Dendritic cell treated with granulocyte-macrophage colony-stimulating factor and Interleukin-4, amounts not matched to agents 40 ng/mL and 50 ng/mL, for 4 days (primary cell): ENCODE data around the gene HEXIM2.

Source experiments
- H3K27ac Mint-ChIP-seq: one replicate; pipeline ENCODE4 v1.8.0; 2022; ENCODE audit warnings: mild to moderate bottlenecking, mixed read lengths
- H3K27me3 Mint-ChIP-seq: one replicate; pipeline ENCODE4 v1.8.0; 2022; ENCODE audit warnings: mild to moderate bottlenecking, mixed read lengths
- H3K36me3 Mint-ChIP-seq: one replicate; pipeline ENCODE4 v1.8.0; 2022; ENCODE audit warnings: low read depth, mixed read lengths
- H3K4me1 Mint-ChIP-seq: one replicate; pipeline ENCODE4 v1.8.0; 2022; ENCODE audit warnings: low read depth, mixed read lengths
- H3K4me3 Mint-ChIP-seq: one replicate; pipeline ENCODE4 v1.8.0; 2022; ENCODE audit warnings: mild to moderate bottlenecking, moderate library complexity, mixed read lengths
- H3K9me3 Mint-ChIP-seq: one replicate; pipeline ENCODE4 v1.8.0; 2022; ENCODE audit warnings: mixed read lengths
- intact Hi-C: fragments of 100-400 bp; cut with micrococcal nuclease; formaldehyde crosslinking; loops from one replicate; pipeline ENCODE4 v1.15.0; 2022

The HEXIM2 gene, protein sequence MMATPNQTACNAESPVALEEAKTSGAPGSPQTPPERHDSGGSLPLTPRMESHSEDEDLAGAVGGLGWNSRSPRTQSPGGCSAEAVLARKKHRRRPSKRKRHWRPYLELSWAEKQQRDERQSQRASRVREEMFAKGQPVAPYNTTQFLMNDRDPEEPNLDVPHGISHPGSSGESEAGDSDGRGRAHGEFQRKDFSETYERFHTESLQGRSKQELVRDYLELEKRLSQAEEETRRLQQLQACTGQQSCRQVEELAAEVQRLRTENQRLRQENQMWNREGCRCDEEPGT

DNA sequence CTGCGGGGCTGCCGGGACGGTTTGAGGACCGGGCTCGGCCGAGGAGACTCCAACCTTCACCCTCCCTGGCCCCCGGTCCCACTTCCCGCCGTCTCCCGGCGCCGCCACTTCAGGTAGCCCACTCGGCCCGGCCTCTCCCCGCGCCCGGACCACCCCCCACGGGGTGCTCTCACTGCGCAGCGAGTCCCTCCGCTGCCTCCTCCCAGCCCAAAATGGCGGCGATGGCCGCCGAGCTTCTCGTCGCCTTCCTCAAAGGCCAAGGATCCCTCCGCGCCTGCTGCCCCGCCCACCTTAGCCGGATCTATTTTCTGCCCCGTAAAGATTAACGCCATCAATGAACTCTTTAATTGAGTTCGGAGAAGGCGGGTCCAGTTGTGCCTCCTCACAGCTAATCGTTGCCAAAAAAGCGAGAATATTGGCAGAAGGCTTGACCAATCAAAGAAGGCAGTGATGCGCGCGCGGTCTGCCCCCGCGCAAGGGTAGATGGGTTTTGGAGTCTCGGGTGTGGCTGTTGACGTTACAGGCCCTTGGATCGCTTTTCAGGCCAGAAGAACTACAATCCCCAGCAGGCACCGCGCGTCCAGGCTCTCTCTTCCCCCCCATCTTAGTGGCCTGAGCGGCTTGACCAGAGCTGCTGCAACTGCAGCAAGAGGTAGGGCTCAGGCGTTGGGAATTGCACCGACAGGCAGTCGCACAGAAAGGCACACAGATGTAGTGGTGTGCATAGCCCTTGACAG is at the start of gene HEXIM2:
HEXIM2 (plus strand) TSS at position 588 of the 737 bp plus-strand sequence. CDS start 919 bp downstream, outside the sequence.
- Mint-ChIP-seq H3K27ac (peak within 1 kb of the TSS; percentile 97), H3K4me1 (peaks cover 57% of the 10 kb centered on the region), H3K27me3 (no peaks in the 10 kb centered on the region), H3K9me3 (no peaks in the 10 kb centered on the region), H3K4me3 (peak within 1 kb of the TSS; percentile 99), H3K36me3 (peaks cover 36% of the 10 kb centered on the region)
- intact Hi-C loops, result loop anchor here (1.0 kb wide), 2 partner anchors 11 to 13 kb away; partner anchors contain the start of gene HEXIM1

DNA sequence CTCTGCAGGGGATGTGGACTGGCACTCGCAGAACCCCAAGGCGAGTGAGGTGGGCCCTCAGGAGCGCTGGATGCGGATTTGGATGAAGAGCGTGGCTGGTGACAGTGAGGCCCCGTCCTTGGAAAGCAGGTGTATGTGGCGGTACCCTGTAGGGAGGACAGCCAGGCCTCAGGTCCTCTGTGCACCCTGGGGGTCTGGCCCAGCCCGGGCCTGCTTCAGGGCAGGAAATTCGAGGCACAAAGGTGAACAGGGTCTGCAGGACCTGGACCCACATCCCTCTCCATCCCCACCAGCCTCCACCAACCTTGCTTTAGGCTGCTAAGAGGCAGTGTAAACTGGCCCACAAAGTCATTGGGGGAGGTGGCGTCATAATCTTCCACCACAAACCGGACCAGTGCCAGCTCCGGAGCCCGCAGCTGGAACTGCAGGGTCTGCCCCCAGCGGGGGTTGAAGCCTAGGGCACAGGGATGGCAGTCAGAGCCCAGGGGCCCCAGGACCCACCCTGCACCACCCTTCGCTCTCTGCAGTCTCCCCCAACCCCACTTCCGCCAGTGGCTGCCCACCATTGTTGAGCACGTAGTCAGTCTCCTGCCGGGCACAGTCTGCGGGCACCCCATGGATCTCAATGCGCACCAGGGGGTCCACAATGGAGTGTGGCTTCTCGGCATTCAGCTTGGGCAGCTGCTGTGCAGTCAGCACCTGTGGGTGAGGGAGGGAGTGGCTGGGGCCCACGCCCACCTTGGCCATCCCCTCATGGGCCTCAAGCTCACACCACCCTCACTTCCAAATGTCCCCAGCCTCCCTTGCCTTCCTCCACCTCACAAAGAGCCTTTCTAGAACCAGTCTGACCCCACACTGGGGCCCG is 48.9 kb upstream of the HEXIM2 start:
- Mint-ChIP-seq H3K4me1 (peaks cover 6% of the 10 kb centered on the region), H3K9me3 (no peaks in the 10 kb centered on the region), H3K27ac (no peak overlapping the region), H3K4me3 (no peak overlapping the region), H3K27me3 (peaks cover 10% of the 10 kb centered on the region), H3K36me3 (peaks cover 19% of the 10 kb centered on the region)
- intact Hi-C loops, result no loop called here

DNA sequence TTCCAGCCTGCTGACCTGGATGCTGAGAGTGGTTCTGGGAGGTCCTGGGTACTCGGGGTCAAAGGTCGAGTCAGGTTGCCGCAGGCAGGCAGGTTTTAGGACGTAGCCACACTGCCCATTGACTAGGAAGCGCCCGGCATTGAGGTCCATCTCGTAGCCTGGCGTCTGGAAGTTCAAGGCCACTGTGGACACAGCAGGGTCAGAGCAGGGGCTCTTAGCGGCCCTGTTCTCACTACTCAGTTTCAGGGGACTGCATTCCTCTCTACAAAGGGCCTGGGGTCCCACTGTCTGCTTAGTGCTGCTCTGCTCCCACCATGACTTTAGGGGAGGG is 48.3 kb upstream of the HEXIM2 start:
- H3K36me3 Mint-ChIP-seq, result peaks cover 13% of the 10 kb centered on the region
- no peak overlapping the region for H3K4me3 Mint-ChIP-seq
- no peak overlapping the region for H3K27ac Mint-ChIP-seq
- intact Hi-C loops, result no loop called here
- no peaks in the 10 kb centered on the region for H3K9me3 Mint-ChIP-seq
- peaks cover 6% of the 10 kb centered on the region for H3K4me1 Mint-ChIP-seq
- peaks cover 10% of the 10 kb centered on the region for H3K27me3 Mint-ChIP-seq

DNA sequence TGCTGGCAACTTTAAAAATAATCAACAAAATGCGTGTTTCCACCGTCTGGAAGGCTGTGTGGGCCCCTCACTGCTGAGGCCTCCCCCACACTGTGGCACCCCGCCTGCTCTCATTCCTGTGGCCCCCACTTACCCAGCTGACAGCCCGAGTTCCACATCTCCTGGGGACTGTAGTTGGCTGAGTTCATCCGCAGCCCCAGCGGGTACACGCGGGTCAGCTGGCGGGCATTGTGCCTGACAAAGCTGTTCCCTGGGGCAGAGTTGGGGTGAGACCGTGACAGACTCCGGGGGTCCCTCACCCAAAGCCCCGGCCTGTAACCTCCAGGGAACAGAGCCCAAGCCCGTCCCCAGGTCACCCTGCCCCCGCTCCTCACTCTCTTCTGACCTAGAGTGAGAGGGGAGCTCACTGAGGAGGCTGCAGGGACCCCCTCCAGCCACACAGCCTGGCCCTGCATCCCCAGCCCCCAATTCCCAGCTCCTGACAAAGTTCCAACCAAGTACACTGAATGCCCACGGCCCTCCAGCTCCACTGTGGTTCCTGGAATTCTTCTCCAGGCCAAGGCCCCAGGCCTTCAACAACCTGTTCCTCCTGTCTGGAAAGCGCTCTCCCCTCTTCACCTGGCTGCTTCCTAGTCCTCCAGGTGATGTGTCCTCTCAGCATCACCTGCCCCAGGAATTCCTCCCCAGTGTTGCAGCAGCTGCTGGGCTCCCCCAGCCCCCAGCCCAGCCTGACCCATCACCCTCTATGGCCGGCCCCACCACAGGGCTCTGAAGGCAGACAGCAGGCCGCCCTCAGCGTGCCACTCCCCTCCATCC is 47.4 kb upstream of the HEXIM2 start:
- H3K4me1 Mint-ChIP-seq, result peaks cover 3% of the 10 kb centered on the region
- H3K4me3 Mint-ChIP-seq, result no peak overlapping the region
- peaks cover 10% of the 10 kb centered on the region for H3K27me3 Mint-ChIP-seq
- peaks cover 4% of the 10 kb centered on the region for H3K36me3 Mint-ChIP-seq
- H3K9me3 Mint-ChIP-seq, result no peaks in the 10 kb centered on the region
- H3K27ac Mint-ChIP-seq, result no peak overlapping the region
- intact Hi-C loops, result no loop called here

DNA sequence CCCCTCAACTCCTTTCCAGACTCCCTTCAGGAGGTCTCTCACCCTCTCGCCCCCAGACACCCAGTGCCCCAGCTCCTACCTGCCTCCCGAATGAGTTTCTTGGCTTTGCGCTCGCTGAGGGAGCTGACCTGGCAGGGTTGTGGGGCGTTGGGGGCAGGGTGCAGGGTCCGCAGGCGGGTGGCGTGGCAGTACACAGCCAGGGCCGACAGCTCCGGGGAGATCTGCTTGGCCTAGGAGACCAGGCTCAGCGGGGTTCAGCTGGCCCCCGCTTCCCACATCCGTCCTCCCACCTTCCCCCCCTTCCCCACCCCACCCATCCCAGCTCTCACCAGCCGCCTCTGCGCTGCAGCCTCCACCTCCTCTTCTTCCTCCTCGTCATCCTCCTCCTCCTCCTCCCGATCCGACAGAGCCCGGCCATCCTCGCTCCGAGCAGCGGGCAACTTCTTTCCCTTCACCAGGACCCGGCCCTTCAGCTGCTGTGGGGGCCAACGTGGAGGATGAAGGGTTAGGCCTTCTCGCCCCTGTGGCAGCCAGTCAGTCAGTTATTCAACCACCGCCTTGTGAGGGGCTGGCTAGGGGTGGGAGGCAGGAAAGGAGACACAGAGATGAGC is 46.6 kb upstream of the HEXIM2 start:
- no peak overlapping the region for H3K27ac Mint-ChIP-seq
- intact Hi-C loops, result no loop called here
- H3K27me3 Mint-ChIP-seq, result peaks cover 14% of the 10 kb centered on the region
- no peaks in the 10 kb centered on the region for H3K9me3 Mint-ChIP-seq
- no peaks in the 10 kb centered on the region for H3K4me1 Mint-ChIP-seq
- no peaks in the 10 kb centered on the region for H3K36me3 Mint-ChIP-seq
- H3K4me3 Mint-ChIP-seq, result no peak overlapping the region

DNA sequence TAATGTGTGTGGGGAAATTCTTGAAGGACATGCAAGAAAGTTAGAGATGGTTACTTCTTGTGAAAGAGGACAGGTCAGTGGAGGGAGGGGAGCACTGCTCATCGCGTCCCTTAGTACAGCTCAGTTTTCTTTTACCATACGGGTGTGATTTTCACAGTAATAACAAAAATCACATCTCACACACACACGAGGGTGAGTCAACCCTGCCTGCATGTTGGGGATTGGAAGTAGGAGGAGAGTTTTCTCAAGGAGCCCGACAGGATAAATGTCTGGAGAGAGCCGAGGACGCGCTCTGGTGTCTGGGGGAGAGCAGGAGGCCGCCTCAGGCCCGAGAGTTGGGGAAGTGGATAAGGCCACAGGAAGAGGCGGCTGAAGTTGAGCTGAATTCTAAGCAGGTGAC is 45.8 kb upstream of the HEXIM2 start:
- H3K27ac Mint-ChIP-seq, result no peak overlapping the region
- no peaks in the 10 kb centered on the region for H3K4me1 Mint-ChIP-seq
- no peaks in the 10 kb centered on the region for H3K9me3 Mint-ChIP-seq

DNA sequence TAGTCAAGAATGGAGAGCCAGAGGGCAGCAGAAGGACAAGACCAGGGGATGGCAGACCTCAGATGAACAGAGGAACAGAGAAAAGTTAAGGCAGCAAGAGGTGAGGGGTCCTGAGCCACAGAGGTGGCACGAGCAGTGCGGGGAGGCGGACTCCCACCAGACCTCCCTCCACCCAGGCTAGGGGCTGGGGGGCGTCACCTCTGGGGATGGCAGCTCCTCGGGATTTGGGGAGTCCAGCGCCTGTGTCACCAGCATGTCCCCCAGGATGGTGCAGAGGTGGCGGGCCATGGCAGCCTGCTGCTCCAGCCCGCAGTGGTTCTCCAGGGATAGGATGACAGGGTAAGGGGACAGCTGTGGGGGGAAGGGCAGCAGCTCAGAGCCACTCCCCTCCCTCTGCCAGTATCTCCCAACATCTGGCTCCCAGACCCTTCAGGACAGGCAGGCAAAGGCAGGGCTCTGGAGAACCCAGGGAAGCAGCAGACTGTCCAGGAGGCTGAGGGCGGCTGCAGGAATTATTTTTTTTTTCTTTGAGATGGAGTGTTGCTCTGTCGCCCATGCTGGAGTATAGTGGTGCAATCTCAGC is 45.1 kb upstream of the HEXIM2 start:
- H3K9me3 Mint-ChIP-seq, result no peaks in the 10 kb centered on the region
- no peaks in the 10 kb centered on the region for H3K4me1 Mint-ChIP-seq
- H3K4me3 Mint-ChIP-seq, result no peak overlapping the region
- H3K27me3 Mint-ChIP-seq, result peaks cover 27% of the 10 kb centered on the region
- H3K36me3 Mint-ChIP-seq, result no peaks in the 10 kb centered on the region
- intact Hi-C loops, result no loop called here
- H3K27ac Mint-ChIP-seq, result no peak overlapping the region

More for the DNA sequence above, 45.8 kb upstream of the HEXIM2 start:
- peaks cover 21% of the 10 kb centered on the region for H3K27me3 Mint-ChIP-seq
- H3K4me3 Mint-ChIP-seq, result no peak overlapping the region
- intact Hi-C loops, result no loop called here
- H3K36me3 Mint-ChIP-seq, result no peaks in the 10 kb centered on the region

DNA sequence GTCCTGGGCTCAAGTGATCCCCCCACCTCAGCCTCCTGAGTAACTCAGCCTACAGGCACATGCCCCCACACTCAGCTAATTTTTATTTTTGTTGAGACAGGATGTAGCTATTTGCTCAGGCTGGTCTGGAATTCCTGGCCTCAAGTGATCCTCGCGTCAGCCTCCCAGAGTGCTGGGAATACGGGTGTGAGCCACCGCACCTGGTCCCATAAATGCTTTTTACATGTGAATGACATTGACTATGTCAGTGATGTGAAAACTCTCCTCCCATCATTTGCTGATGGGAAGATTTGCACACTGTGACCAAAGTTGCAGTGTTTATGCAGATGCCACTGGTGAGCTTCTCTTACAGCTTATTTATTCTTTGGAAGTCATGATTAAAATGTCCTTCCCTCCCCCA is 44.3 kb upstream of the HEXIM2 start:
- intact Hi-C loops, result no loop called here
- no peaks in the 10 kb centered on the region for H3K9me3 Mint-ChIP-seq
- H3K4me1 Mint-ChIP-seq, result no peaks in the 10 kb centered on the region
- H3K27me3 Mint-ChIP-seq, result peaks cover 33% of the 10 kb centered on the region
- no peak overlapping the region for H3K4me3 Mint-ChIP-seq
- H3K27ac Mint-ChIP-seq, result no peak overlapping the region
- no peaks in the 10 kb centered on the region for H3K36me3 Mint-ChIP-seq

DNA sequence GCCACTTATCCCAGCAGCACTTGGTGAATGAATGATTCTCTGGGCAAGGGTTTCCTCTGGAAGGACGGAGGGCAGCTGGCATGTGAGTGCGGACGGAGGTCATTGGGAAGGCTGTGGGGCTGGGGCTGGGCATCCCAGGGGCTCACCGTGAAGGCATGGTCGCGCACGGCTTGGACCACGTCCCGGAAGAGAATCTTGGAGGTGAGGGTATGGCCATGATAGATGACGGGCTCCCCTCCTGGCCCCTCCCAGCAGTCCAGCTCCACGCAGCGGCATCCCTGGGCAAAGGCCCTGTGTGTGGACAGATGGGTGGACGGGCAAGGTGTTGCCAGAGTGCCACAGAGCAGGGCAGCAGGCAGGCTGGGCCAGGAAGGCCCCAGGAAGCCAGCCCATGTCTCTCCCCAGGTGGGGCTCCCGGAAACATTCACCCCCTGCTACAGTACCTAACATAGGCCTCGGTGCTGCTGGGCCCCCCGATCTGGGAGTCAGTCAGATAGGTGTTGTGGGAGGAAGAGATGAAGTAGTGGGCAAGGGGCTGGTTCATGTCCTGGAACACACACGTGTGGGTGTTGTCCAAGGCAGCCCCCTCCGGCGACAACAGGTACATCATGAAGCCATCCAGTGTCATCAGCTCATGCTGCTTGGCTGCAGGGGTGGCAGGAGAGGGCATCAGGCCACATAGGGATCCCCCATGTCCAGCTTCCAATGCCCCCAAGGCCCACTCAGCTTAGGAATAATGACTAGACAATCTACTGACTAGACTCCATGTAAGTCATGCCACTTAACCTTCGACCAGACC is 43.6 kb upstream of the HEXIM2 start:
- intact Hi-C loops, result no loop called here
- H3K27ac Mint-ChIP-seq, result no peak overlapping the region
- H3K27me3 Mint-ChIP-seq, result peaks cover 33% of the 10 kb centered on the region
- H3K9me3 Mint-ChIP-seq, result no peaks in the 10 kb centered on the region
- H3K36me3 Mint-ChIP-seq, result no peaks in the 10 kb centered on the region
- H3K4me3 Mint-ChIP-seq, result no peak overlapping the region
- H3K4me1 Mint-ChIP-seq, result peaks cover 2% of the 10 kb centered on the region

DNA sequence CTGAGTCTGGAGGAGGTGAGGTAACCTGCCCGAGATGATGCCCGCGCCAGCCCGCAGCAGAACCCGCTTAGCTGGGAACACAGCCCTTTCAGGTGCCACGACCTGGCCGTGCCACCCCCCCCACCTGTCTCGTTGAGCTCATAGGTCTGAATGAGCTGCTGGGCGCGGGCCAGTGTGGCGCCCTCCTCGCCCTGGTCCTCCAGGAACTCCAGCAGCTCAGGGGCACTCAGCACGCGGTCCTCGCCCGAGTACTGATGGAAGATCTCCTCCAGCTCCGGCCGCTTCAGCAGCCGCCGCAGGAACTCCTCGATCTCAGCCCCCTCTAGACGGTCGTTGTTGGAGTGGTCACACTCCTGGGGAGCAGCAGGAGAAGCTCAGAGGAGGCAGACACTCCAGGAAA is 43.0 kb upstream of the HEXIM2 start:
- Mint-ChIP-seq H3K9me3 (no peaks in the 10 kb centered on the region), H3K4me1 (peaks cover 6% of the 10 kb centered on the region), H3K27ac (no peak overlapping the region), H3K4me3 (no peak overlapping the region), H3K27me3 (peaks cover 33% of the 10 kb centered on the region), H3K36me3 (no peaks in the 10 kb centered on the region)
- intact Hi-C loops, result no loop called here

DNA sequence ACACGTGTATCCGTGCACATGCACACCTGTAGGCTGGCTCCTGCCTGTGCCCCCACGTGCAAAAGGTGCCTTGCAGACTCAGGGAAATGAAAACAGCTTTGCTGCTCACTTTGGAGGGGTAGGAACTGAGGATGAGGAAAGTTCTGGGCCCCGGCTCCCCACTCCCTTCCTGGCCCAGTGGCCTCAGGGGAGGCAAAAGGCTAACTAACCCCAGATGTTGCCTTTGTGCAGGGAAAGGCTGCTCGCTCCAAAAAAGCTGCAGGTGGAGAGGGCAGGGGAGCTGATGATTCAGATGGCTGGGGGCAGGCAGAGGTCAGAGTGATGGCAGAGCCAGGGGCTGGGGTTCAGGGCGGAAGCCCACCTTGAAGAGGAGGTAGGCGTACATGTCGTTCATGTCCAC is 41.7 kb upstream of the HEXIM2 start:
- H3K36me3 Mint-ChIP-seq, result no peaks in the 10 kb centered on the region
- H3K27ac Mint-ChIP-seq, result no peak overlapping the region
- no peak overlapping the region for H3K4me3 Mint-ChIP-seq
- H3K9me3 Mint-ChIP-seq, result no peaks in the 10 kb centered on the region
- intact Hi-C loops, result no loop called here
- peaks cover 33% of the 10 kb centered on the region for H3K27me3 Mint-ChIP-seq
- H3K4me1 Mint-ChIP-seq, result peaks cover 15% of the 10 kb centered on the region

DNA sequence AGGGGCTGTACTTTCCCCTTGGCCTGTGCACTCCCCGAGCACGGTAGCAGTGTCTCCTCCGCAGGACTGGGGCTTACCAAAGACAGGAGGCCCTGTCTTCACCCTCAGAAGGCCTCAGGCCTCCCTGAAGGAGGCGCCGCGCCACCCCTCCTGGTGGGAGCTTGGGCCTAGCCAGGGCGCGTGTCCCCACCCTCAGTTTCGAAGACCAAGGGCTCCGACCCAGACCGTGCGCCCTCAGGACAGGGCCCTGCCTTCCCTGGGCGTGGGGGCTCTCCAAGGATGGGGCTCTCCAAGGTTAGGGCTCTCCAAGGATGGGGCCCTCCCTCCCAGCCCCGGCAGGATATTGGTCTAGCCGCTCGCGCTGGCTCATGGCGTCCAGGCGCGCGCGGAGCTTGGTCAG is 41.1 kb upstream of the HEXIM2 start:
- peaks cover 33% of the 10 kb centered on the region for H3K27me3 Mint-ChIP-seq
- no peaks in the 10 kb centered on the region for H3K36me3 Mint-ChIP-seq
- H3K4me3 Mint-ChIP-seq, result no peak overlapping the region
- intact Hi-C loops, result no loop called here
- no peaks in the 10 kb centered on the region for H3K9me3 Mint-ChIP-seq
- H3K4me1 Mint-ChIP-seq, result peaks cover 15% of the 10 kb centered on the region
- H3K27ac Mint-ChIP-seq, result no peak overlapping the region
